ENCODE results near the gene CCDC38.

CCDC38 gene

GRCh38 chr12:95830335-95831089 is 111.9 kb downstream of the CCDC38 start:
- DNase-seq = no peak

DNA sequence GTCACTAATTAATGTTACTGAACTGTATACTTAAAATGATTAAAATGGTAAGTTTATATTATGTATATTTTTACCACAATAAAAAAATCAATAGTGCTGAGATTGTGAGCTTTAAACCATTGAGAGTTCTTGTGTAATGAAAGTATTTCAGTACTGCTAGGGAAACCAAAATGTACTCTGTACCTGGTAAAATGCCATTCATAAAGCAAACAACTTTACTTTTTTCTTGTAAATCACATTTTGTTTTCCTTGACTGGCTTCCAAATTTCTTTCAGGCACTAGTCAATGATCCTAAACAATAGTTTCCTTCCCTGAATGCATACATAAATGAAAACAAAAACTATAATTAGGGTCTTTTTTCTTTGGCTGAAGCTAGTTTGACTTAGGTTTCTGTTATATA is 113.0 kb downstream of the CCDC38 start:
- no peak for DNase-seq

GRCh38 chr12:95820096-95820703 is 122.2 kb downstream of the CCDC38 start:
- no peak for DNase-seq
